GM19468 (cell line): Measurements from ENCODE around the gene B4GALT2.

Source experiments
- ATAC-seq: cut with Tn5 transposase; IDR thresholded peaks from one replicate; pipeline ENCODE4 v1.9.1; 2021; ENCODE audit warnings: mild to moderate bottlenecking, moderate library complexity, moderate number of reproducible peaks; ENCODE audit not compliant: unreplicated experiment; ENCODE audit errors: extremely low read depth

Gene B4GALT2, protein sequence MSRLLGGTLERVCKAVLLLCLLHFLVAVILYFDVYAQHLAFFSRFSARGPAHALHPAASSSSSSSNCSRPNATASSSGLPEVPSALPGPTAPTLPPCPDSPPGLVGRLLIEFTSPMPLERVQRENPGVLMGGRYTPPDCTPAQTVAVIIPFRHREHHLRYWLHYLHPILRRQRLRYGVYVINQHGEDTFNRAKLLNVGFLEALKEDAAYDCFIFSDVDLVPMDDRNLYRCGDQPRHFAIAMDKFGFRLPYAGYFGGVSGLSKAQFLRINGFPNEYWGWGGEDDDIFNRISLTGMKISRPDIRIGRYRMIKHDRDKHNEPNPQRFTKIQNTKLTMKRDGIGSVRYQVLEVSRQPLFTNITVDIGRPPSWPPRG

DNA sequence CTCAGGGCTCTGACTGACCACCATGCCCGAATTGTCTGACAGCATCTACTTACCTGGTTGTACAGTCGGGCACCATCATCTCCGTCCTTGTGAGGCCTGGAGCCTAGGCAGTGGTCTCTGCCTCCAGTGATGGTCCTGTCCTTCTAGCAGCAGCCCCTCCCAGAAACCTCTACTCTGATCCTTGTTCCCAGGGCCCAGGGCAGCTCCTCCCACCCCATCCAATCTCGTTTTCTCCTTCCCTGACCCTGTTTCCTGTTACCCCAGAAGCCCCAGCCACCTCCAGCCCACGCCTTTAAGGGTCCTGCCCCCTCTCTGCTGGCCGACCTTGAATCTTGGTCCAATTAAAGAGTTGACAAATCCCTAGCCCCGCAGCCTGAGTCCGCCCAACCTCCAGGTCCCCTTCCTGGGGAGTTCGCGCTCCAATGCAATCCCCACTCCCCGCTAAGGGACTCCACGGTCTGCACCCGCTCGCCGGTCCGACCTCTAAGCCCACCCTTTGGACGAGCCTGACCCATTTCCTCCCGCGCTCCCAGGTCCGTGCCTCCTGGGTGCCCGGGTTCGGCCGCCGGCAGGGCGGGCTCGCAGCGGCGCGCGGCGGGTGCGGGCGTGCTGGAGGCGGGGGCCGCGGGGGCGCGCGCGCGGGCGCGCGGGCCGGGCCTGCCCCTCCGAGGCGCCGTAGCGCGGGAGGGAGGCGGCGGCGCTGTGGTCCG, at the start of gene B4GALT2:
Gene B4GALT2, plus strand, starts transcription at position 660 of the 710 bp plus-strand sequence. CDS start 1,951 bp downstream, outside the sequence.
- ATAC-seq = no peak

DNA sequence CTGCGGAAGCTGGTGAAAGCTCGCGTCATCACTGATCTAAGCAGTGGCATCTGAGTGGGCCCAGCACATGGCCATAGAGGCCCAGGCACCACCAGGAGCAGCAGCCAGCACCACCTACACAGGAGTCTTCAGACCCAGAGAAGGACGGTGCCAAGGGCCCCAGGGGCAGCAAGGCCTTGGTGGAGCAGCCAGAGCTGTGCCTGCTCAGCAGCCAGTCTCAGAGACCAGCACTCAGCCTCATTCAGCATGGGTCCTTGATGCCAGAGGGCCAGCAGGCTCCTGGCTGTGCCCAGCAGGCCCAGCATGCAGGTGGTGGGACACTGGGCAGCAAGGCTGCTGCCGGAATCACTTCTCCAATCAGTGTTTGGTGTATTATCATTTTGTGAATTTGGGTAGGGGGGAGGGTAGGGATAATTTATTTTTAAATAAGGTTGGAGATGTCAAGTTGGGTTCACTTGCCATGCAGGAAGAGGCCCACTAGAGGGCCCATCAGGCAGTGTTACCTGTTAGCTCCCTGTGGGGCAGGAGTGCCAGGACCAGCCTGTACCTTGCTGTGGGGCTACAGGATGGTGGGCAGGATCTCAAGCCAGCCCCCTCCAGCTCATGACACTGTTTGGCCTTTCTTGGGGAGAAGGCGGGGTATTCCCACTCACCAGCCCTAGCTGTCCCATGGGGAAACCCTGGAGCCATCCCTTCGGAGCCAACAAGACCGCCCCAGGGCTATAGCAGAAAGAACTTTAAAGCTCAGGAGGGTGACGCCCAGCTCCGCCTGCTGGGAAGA, 48.7 kb upstream of the B4GALT2 start:
- ATAC-seq = no peak

DNA sequence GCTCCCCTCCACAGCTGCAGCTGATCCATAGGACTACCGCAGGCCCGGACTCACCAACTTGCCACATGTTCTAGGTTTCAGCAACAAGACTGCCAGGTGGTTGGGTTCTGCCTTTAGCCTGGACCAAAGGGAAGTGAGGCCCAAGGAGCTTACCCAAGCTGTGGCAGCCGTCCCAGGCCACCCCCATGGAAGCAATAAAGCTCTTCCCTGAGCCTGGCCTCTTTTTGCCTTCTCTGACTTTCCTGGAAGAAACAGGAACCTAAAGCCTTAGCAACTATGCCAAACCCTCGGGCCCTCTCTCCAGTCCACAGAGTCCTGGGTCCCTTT, 48.1 kb upstream of the B4GALT2 start:
- no peak for ATAC-seq

DNA sequence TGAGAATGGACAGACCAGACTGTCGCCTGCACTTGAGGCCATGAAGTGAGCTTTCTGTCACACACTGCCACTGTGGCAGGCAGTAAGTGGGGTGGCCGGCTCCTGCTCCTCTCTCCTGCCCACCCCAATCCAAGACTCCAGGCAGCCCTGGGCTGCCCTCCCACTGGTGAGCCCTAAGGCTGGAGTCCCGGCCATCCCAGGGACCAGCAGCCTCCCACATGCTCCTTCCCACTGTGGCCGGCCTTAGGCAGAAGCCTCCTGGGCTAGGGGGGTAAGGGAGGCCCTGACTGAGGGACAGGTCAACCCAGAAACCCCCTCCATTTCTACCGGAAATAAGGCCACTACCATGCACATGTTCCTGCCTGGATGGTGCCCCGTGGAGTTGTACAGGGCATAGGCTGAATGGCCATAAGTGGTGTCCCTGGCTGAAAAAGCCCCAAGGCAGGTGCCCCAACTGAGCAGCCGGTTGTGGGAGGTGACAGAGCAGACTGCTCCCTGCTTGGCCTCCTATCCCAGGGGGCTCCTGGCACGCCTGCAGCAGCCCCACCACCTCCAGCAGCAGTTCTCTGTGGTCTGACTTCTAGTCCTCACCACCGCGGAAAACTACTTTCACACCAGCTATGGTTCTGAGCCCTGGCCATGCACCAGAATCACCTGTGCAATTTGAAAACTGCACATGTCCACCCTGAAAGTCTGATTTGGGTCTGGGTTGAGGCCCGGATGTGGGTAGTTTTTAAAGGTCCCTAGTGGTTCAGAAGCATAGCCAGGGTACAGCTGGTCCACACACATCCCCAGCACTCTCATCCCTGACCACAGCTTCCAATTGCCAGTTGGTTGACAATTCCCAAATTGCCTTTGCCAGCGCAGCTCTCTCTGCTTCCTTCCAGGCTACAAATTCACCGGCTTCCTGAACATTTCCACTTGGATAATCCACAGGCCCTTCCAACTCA, 47.0 kb upstream of the B4GALT2 start:
- ATAC-seq = no peak

DNA sequence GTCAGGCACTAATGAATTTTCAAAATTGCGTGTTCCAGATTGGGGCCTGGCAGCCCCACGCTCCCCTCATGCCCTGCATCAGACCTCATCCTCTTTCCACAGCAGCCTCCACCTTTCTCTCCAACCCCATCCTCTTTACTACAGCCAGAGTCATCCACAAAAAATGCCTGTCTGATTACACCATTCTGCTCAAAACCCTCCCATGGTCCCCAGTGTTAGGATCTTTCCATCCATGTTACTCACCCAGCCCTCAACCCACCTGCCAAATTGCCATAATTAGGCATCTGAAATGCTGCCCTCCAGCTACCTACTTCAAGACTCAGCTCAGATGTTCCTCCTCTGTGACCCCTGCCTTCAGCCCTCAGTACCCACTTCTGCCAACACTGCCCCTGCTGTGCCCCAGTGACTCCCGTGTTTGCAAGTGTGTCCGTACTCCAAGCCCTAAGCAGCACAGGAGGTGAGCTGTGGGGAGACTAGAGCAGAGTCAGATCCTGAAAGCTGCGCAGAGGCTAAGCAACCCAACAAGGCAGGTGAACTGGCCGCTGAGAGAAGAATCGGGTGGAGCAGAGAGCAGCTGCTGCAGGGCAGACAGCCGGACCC, 46.1 kb upstream of the B4GALT2 start:
- no peak for ATAC-seq

DNA sequence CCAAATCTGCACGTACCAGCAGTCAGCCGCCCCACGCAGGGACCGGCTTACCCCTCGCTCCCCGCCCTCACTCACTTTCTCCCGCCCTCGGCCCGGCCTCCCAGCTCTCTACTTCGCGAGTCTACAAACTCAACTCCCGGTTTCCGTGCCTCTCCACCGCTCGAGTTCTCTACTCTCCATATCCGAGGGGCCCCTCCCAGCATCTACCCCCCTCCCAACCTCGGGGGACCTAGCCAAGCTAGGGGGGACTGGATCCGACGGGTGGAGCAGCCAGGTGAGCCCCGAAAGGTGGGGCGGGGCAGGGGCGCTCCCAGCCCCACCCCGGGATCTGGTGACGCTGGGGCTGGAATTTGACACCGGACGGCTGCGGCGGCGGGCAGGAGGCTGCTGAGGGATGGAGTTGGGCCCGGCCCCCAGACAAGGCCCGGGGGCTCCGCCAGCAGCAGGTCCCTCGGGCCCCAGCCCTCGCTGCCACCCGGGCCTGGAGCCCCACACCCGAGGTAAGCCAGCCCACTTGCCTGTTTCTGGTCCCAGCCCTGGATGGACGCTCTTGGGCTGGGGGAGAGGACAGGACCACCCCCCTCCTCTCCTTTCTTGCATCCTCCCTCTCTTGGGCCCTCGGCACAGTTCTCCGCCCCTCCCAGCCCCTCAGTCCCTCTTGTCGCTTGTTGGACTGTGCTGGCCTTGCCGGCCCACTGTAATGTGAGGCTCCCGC, 45.5 kb upstream of the B4GALT2 start, which contains the start of gene ARTN:
Gene ARTN, plus strand, starts transcription at position 416 of the 715 bp plus-strand sequence. CDS start 1,856 bp downstream, outside the sequence.
- ATAC-seq = no peak

DNA sequence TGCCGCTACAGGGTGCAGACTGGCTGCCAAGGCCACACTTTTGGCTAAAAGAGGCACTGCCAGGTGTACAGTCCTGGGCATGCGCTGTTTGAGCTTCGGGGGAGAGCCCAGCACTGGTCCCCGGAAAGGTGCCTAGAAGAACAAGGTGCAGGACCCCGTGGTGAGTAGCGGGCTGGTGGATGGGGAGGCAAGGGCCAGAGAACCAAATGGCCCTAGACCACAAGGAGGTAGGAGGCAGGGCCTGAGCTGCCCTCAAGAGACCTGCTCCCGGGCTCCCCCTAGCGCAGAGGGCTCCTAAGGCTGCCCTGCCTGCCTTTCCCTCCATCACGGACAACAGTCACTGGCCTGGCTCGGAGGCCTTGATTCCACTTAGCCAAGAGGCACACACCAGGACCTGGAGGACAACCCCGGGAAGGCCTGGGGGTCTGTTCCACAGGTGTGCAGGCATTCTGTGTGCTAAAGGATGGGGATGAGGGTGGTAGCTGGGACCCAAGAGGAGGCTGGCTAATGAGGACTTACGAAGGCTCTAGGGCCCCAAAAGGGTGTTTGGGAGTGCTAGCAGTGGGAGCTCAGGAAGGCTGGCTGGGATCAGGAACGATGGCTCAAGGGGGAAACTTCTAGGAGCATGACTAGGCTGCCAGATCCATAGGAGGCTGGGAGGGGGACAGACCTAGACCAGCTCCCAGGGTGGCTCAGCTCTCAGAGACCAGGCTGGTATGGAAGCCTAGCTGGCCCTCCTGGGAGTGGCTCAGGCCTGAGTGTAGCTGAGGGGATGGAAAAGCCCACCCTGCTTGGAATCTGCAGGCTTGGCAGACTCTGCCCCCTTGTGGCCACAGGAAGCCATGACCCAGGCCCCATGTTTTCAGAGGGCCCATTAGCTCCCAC, 44.7 kb upstream of the B4GALT2 start:
- no peak for ATAC-seq

DNA sequence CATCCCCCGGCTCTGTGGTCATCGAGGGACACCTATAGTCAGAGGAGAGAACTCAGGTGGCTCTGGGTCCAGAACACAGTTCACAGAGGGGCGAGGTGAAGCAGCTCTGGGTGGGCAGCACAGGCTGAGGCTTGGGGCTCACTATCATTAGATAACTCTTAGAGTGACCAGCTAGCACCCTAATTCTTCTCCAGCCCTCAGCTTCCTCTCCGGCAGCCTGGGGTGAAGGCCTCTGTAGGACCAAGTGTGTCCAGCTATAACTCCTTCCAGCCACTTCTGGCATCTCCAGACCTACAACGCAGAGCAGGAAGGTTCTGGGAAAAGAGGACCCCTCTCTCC, 44.1 kb upstream of the B4GALT2 start:
- no peak for ATAC-seq

DNA sequence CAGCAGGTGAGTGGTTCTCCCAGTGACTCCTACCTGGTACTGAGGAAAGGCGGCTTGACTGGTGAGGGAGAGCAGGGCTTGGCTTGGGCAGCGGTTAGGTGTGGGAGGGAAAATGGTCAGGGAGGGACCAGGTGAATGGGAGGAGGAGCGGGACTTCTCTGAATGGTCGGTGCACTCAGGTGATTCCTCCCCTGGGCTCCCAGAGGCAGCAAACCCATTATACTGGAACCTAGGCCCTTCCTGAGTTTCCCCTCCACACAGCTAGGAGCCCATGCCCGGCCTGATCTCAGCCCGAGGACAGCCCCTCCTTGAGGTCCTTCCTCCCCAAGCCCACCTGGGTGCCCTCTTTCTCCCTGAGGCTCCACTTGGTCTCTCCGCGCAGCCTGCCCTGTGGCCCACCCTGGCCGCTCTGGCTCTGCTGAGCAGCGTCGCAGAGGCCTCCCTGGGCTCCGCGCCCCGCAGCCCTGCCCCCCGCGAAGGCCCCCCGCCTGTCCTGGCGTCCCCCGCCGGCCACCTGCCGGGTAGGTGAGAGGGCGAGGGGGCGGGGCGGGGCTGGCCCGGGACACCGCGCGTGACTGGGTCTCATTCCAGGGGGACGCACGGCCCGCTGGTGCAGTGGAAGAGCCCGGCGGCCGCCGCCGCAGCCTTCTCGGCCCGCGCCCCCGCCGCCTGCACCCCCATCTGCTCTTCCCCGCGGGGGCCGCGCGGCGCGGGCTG, 43.1 kb upstream of the B4GALT2 start:
- no peak for ATAC-seq

DNA sequence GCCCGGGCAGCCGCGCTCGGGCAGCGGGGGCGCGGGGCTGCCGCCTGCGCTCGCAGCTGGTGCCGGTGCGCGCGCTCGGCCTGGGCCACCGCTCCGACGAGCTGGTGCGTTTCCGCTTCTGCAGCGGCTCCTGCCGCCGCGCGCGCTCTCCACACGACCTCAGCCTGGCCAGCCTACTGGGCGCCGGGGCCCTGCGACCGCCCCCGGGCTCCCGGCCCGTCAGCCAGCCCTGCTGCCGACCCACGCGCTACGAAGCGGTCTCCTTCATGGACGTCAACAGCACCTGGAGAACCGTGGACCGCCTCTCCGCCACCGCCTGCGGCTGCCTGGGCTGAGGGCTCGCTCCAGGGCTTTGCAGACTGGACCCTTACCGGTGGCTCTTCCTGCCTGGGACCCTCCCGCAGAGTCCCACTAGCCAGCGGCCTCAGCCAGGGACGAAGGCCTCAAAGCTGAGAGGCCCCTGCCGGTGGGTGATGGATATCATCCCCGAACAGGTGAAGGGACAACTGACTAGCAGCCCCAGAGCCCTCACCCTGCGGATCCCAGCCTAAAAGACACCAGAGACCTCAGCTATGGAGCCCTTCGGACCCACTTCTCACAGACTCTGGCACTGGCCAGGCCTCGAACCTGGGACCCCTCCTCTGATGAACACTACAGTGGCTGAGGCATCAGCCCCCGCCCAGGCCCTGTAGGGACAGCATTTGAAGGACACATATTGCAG, 42.4 kb upstream of the B4GALT2 start:
- ATAC-seq = no peak

DNA sequence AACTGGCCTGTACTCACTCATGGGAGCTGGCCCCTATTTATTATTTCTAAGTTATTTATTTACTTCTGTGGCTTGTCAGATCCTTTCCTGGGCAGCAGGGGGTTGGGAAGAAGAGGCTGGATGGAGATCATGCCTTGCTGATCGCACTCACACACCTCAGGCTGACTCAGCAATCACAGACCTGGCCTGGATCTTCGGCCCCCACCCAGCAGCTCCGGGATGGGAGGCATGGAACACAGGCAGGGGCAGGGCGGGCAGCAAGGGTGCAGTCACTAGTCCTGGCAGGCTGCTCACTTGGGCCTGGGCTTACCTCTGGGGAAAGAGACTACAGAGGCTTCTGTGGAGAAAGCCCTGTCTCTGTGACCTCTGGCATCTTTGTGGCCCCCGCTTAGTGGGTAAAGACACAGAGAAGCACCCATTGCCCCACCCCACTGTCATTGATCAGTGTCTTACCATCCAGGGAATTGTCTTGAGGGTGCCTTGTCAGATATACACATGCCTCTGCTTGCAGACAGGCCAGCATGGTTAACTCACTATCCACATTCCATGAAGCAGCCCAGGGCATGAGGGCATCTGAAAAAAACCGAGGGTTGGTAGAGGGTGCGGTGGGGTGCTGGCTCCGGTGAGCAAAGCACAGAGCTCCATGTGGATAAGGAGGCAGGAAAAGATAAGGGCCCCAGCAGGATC, 41.7 kb upstream of the B4GALT2 start:
- no peak for ATAC-seq

DNA sequence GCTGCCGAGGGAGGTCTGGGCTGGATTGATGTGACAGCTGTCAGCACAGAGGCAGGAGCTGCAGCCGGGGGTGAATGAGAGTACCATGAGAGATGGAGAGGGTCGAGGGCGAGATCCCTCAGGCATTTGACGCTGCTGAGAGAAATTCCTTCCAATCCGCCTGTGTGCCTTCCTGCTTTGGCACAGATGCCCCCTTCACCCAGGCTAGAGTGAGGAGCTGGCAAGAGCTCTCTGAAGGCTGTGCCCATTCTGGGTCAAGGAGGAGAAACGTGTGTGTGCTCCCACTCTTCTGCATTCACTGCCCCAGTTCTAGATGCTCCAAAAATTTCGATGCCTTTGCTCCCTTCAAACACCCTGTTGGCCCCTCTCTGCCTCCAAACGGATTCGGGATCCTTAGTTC, 40.6 kb upstream of the B4GALT2 start:
- ATAC-seq = no peak

DNA sequence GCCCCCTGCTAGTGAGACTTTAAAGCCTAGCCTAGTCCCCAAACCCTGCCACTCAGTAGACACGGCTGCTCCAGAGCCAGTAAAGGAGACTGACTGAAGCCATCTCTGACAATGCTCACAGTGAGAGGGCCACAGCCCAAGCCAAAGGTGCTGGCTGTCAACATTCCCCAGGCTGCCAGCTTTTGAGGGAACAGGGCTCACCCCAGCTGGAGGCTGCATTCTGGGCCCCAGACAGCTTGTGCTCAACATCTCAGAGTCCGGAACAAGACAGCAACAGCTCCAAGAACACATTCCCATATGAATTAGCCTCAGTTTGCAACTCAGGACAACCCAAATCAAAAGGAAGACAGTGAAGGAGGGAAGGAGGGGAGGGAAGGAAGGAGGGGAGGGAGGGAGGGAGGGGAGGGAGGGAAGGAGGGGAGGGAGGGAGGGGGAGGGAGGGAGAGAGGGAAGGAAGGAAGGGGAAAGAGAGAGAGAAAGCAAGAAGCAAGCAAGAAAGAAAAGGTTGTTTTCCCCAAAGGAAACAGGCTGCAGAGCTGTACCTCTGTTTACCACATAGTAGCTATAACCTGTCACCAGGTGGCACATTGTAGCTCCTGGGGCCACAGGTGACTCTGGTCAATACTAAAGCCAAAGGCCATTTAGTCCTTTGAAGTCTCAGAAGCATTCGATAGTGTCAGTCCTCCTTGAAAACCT, 40.0 kb upstream of the B4GALT2 start:
- no peak for ATAC-seq

DNA sequence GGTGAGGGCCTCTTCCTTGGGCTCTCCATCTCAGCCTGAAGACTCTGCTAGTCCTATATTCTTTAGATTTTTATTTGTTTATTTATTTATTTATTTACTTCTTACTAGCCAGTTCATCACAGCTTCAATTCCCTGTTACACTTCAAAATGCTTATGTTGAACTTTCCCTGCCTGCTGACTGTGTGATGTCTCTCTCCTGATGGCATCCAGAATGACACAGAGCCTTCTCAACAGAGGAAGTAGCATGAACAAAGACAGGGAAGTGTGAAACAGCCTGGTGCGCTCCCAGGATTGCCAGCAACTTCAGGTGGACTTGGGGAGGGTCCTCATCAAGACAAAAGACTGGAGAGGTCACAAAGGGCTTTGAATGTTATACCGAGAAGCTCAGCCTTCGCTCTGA, 36.6 kb upstream of the B4GALT2 start:
- no peak for ATAC-seq

DNA sequence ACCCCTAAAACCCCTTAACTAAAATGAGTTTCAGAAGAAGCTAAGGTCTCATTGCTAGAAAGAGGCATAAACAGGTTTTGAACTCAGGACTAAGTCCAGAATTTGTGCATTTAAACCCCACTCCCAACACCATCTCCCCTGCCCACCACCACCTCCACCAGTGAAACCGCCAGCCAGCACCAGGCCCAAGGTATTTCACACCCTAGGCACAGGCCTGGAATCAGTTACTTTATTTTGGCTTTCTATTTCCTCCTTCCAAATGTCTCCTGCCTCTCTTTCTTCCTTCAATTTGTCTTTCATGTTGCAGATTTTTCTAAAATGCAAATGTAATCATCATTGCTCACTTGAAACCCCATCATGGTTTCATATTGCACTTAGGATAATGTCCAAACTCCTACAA, 34.1 kb upstream of the B4GALT2 start:
- ATAC-seq = no peak
